ENCODE measurements around the gene FAM204A. TPM values are rescaled to one million over a fixed set of nuclear protein-coding genes. Genes with fewer than 3 reads are reported as not detected.

Gene FAM204A
- total and polyA plus RNA-seq, 10 of the 15 experiments (the other 5 are each of a cell fraction or from before 2014, with no cell fraction given) = 24.5 to 96.0 (median 67.6) TPM

- TF ChIP-seq TAF1 (IDR thresholded peaks at IDR 0.05; ENCODE audit: borderline replicate concordance, low read depth, low read length) (no peak), KDM1A (IDR thresholded peaks at IDR 0.05; ENCODE audit: borderline replicate concordance) (no peak), ETV6 (conservative IDR thresholded peaks at IDR 0.05 in 1 of 2, IDR thresholded peaks at IDR 0.05 in 1 of 2; ENCODE audit: borderline replicate concordance in 1 of 2, low read depth in 1 of 2) (no peak), RAD51 (IDR thresholded peaks at IDR 0.05) (no peak)
- TF ChIP-seq, protein P1, sequence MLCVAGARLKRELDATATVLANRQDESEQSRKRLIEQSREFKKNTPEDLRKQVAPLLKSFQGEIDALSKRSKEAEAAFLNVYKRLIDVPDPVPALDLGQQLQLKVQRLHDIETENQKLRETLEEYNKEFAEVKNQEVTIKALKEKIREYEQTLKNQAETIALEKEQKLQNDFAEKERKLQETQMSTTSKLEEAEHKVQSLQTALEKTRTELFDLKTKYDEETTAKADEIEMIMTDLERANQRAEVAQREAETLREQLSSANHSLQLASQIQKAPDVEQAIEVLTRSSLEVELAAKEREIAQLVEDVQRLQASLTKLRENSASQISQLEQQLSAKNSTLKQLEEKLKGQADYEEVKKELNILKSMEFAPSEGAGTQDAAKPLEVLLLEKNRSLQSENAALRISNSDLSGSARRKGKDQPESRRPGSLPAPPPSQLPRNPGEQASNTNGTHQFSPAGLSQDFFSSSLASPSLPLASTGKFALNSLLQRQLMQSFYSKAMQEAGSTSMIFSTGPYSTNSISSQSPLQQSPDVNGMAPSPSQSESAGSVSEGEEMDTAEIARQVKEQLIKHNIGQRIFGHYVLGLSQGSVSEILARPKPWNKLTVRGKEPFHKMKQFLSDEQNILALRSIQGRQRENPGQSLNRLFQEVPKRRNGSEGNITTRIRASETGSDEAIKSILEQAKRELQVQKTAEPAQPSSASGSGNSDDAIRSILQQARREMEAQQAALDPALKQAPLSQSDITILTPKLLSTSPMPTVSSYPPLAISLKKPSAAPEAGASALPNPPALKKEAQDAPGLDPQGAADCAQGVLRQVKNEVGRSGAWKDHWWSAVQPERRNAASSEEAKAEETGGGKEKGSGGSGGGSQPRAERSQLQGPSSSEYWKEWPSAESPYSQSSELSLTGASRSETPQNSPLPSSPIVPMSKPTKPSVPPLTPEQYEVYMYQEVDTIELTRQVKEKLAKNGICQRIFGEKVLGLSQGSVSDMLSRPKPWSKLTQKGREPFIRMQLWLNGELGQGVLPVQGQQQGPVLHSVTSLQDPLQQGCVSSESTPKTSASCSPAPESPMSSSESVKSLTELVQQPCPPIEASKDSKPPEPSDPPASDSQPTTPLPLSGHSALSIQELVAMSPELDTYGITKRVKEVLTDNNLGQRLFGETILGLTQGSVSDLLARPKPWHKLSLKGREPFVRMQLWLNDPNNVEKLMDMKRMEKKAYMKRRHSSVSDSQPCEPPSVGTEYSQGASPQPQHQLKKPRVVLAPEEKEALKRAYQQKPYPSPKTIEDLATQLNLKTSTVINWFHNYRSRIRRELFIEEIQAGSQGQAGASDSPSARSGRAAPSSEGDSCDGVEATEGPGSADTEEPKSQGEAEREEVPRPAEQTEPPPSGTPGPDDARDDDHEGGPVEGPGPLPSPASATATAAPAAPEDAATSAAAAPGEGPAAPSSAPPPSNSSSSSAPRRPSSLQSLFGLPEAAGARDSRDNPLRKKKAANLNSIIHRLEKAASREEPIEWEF (IDR thresholded peaks at IDR 0.05; ENCODE audit: insufficient replicate concordance, low read depth, low read length) = no peak
Observed at GRCh38 chr10:118356628-118357027, 14.5 kb upstream of the FAM204A start (continued).

DNA sequence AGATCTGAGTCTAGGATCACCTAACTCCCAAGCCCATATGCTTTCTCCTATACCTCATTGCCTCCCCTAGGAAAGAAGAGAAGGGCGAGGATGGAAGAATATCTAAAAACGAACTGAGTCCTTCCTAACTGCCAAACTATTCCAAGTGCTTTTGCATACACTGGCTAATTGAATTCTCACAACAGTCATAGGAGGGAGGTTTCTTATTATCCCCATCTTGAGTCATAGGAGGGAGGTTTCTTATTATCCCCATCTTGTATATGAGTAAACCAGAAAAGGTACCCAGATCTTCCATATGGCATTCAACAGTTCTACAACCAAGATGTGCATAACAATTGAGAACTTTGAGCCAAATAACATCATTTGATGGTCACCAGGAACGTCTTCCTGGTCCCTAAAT lies 13.1 kb upstream of the FAM204A start:
- 3% methylated on average over 3 of the region's 3 CpGs for WGBS (ENCODE audit: insufficient coverage, insufficient replicate concordance, low lambda C conversion rate, missing lambda C conversion rate)
- Histone ChIP-seq H3K36me3 (ENCODE audit: control insufficient read depth in 2 of 2, insufficient read depth in 2 of 2, low read length in 1 of 2) (no peaks in the 10 kb centered on the region), H3K27me3 (replicated peaks in 1 of 2; ENCODE audit: control insufficient read depth in 2 of 2, insufficient read depth in 2 of 2, low read length in 1 of 2) (peaks cover 0 to 4% of the 10 kb centered on the region in 2 experiments; a peak in 1 of 4 replicates), H3K79me2 (ENCODE audit: control insufficient read depth, insufficient read depth, low read length) (no peaks in the 10 kb centered on the region), H3K4me1 (ENCODE audit: control insufficient read depth, insufficient read depth, low read length) (no peaks in the 10 kb centered on the region), H4K20me1 (ENCODE audit: control insufficient read depth, insufficient read depth) (no peaks in the 10 kb centered on the region), H3K9ac (ENCODE audit: control insufficient read depth, insufficient read depth, low read length) (no peak overlapping the region), H2AFZ (ENCODE audit: control insufficient read depth, low read depth, low read length) (no peak overlapping the region), H3K4me3 (no peak overlapping the region), H3K4me2 (ENCODE audit: control insufficient read depth, insufficient read depth) (no peak overlapping the region), H3K27ac (ENCODE audit: control insufficient read depth, insufficient read depth) (no peak overlapping the region), H3K9me3 (replicated peaks; ENCODE audit: control insufficient read depth, insufficient read depth, low read length) (no peaks in the 10 kb centered on the region)
- intact Hi-C loops (cut with micrococcal nuclease; ENCODE audit: unreplicated experiment) = no loop called here
- POLR2A ChIA-PET = no interaction called here
- in situ Hi-C loops (cut with MboI) = no loop called here
- CTCF ChIA-PET = no interaction called here
- FAIRE-seq = no peak
- SMC1A ChIA-PET (ENCODE audit: uncharacterized antibody, unreplicated experiment) = no interaction called here
- DNase-seq (ENCODE audit: low read depth, low spot score) = no peak
- ATAC-seq = no peak
- no TSS peak for BruUV-seq (replicated peaks)
- RAD21 ChIA-PET (ENCODE audit: unreplicated experiment) = no interaction called here
- no peak for TF ChIP-seq SRF (IDR thresholded peaks at IDR 0.05; ENCODE audit: low read depth in 2 of 2, low read length in 2 of 2)
- TF ChIP-seq ZNF592 (IDR thresholded peaks at IDR 0.05) = no peak
- TF ChIP-seq ELK1 (IDR thresholded peaks at IDR 0.05; ENCODE audit: low read depth, low read length) = no peak
- no peak for TF ChIP-seq CEBPB (IDR thresholded peaks at IDR 0.05; ENCODE audit: borderline replicate concordance in 1 of 2, low read depth in 2 of 2, low read length in 2 of 2)
